CD4-positive, alpha-beta T cell (primary cell): ENCODE results near the gene RGMA. TPM values are rescaled to one million over a fixed set of nuclear protein-coding genes. Genes with fewer than 3 reads are reported as not detected.

Source experiments
- ATAC-seq: fragments of 200-7000 bp; cut with Tn5 transposase; one replicate; pipeline ENCODE4 v1.10.0; 2022; ENCODE audit warnings: mild to moderate bottlenecking; ENCODE audit not compliant: poor library complexity
- CTCF ChIA-PET: fragments of 350-600 bp; sonication (Branson Sonifier 250); formaldehyde crosslinking; loops from one replicate; lab custom pipeline; 2021; ENCODE audit warnings: antibody characterized with exemption, inconsistent platforms; lab: Charles Lee
- POLR2A ChIA-PET: fragments of 350-600 bp; sonication (Branson Sonifier 250); formaldehyde crosslinking; loops from one replicate; lab custom pipeline; 2021; ENCODE audit warnings: antibody characterized with exemption, inconsistent platforms; lab: Charles Lee
- DNase-seq, 14 experiments: peaks; one replicate each; pipeline ENCODE4 v3.0.0-alpha.2; 2013 to 2020; ENCODE audit warnings: mixed read lengths in 2 of 14
- H3K27ac ChIP-seq, 2 donors: one replicate each; pipeline versions ENCODE4 v1.5.1 to v1.7.0; 2013; ENCODE audit warnings: low read length in 2 of 2, low read depth in 1 of 2, mild to moderate bottlenecking in 1 of 2
- H3K27me3 ChIP-seq, 2 experiments: 1 replicate in 1 of 2; 2 replicates in 1 of 2; pipeline versions ENCODE4 v1.6.1 to v1.7.0; 2013; ENCODE audit warnings: low read length in 2 of 2, control low read depth in 1 of 2, mild to moderate bottlenecking in 1 of 2, moderate library complexity in 1 of 2; ENCODE audit not compliant: insufficient read depth in 2 of 2, control insufficient read depth in 1 of 2
- H3K36me3 ChIP-seq: one replicate; pipeline ENCODE4 v1.6.1; 2013; ENCODE audit warnings: low read length, control low read depth; ENCODE audit not compliant: insufficient read depth
- H3K4me1 ChIP-seq: one replicate; pipeline ENCODE4 v1.6.1; 2013; ENCODE audit warnings: low read length, control low read depth; ENCODE audit not compliant: insufficient read depth
- H3K4me3 ChIP-seq: one replicate; pipeline ENCODE4 v1.5.1; 2013; ENCODE audit warnings: mild to moderate bottlenecking, low read length, moderate library complexity
- H3K9me3 ChIP-seq, 2 experiments: 1 replicate in 1 of 2; 2 replicates in 1 of 2; pipeline versions ENCODE4 v1.6.1 to v1.7.0; 2013; ENCODE audit warnings: low read length in 2 of 2, mild to moderate bottlenecking in 2 of 2, control low read depth in 1 of 2, moderate library complexity in 1 of 2; ENCODE audit not compliant: control insufficient read depth in 1 of 2, insufficient read depth in 1 of 2
- H3K27ac Mint-ChIP-seq: one replicate; pipeline ENCODE4 v1.8.0; 2020; ENCODE audit warnings: mixed read lengths
- H3K27me3 Mint-ChIP-seq: one replicate; pipeline ENCODE4 v1.8.0; 2021; ENCODE audit warnings: mixed read lengths
- H3K36me3 Mint-ChIP-seq: one replicate; pipeline ENCODE4 v1.8.0; 2021; ENCODE audit warnings: low read depth, mixed read lengths
- H3K4me1 Mint-ChIP-seq: one replicate; pipeline ENCODE4 v1.8.0; 2021; ENCODE audit warnings: low read depth, mixed read lengths
- H3K4me3 Mint-ChIP-seq: one replicate; pipeline ENCODE4 v1.8.0; 2020; ENCODE audit warnings: mild to moderate bottlenecking, mixed read lengths
- H3K9me3 Mint-ChIP-seq: one replicate; pipeline ENCODE4 v1.8.0; 2020; ENCODE audit warnings: mixed read lengths
- intact Hi-C, 2 experiments: fragments of 100-400 bp; cut with DNase I in 1 of 2; cut with micrococcal nuclease in 1 of 2; formaldehyde crosslinking; loops; one replicate each; pipeline versions ENCODE4 v1.15.1 to v1.9.0; 2023 to 2025; cut with DNase I, micrococcal nuclease
- total RNA-seq, 174 experiments: library from RNA in 2 of 174; stranded (reverse) in 2 of 174; gene quantifications; one replicate each; pipeline ENCODE4 v1.2.3 and lab custom pipeline; 2021 to 2026
- TF ChIP-seq, protein P1 (sequence below): fragments of 200-600 bp; IDR thresholded peaks from one replicate; pipeline ENCODE4 v1.8.0; 2022; ENCODE audit warnings: antibody characterized with exemption, mild to moderate bottlenecking

The RGMA gene
- total RNA-seq, 2 experiments from 2014 or later: not detected

DNA sequence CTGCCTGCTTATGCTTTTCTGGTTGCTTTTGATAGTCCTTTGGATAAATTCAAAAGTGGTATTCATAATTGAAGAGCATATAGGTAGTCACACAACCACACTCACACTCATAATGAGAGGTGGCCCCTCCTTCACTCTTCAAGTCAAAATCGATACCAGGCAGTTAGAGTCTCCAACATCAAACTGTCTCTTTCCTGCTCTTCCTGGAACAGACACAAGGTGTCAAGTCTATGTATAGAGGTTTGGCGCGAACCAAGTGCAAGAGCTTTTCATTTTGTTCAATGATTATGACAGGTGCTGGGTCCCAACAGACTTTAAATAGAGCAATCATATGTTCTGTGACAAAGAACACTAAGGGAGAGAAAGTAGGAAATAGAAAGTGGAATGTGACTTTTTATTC lies 29.9 kb upstream of the RGMA start:
- no peaks in the 10 kb centered on the region for H3K36me3 Mint-ChIP-seq
- intact Hi-C loops: no loop called here
- CTCF ChIA-PET: no interaction called here
- Histone ChIP-seq H3K27ac (no peak overlapping the region), H3K27me3 (no peaks in the 10 kb centered on the region), H3K4me3 (no peak overlapping the region), H3K4me1 (no peaks in the 10 kb centered on the region), H3K36me3 (no peaks in the 10 kb centered on the region), H3K9me3 (no peaks in the 10 kb centered on the region)
- no peak for ATAC-seq
- no peaks in the 10 kb centered on the region for H3K9me3 Mint-ChIP-seq
- DNase-seq: no peak
- POLR2A ChIA-PET: no interaction called here
- H3K4me1 Mint-ChIP-seq: no peaks in the 10 kb centered on the region
- TF ChIP-seq, protein P1, sequence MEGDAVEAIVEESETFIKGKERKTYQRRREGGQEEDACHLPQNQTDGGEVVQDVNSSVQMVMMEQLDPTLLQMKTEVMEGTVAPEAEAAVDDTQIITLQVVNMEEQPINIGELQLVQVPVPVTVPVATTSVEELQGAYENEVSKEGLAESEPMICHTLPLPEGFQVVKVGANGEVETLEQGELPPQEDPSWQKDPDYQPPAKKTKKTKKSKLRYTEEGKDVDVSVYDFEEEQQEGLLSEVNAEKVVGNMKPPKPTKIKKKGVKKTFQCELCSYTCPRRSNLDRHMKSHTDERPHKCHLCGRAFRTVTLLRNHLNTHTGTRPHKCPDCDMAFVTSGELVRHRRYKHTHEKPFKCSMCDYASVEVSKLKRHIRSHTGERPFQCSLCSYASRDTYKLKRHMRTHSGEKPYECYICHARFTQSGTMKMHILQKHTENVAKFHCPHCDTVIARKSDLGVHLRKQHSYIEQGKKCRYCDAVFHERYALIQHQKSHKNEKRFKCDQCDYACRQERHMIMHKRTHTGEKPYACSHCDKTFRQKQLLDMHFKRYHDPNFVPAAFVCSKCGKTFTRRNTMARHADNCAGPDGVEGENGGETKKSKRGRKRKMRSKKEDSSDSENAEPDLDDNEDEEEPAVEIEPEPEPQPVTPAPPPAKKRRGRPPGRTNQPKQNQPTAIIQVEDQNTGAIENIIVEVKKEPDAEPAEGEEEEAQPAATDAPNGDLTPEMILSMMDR: no peak
- peaks cover 32% of the 10 kb centered on the region for H3K27me3 Mint-ChIP-seq
- no peak overlapping the region for H3K27ac Mint-ChIP-seq
- H3K4me3 Mint-ChIP-seq: no peak overlapping the region

DNA sequence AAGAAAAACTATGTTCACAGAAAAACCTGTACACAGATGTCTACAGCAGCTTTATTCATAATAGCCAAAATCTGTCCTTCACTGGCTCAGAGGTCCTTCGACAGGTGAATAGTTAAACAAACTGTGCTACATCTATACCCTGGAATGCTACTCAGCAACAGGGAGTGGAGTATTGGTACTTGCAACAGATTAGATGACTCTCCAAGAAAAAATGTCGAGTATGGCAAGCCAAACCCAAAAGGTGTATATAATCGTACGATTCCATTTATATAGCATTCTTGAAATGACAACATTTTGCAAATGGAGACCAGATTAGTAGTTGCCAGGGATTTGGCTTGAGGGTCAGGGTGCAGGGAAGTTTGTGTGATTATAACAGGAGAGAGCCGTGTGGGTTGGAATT lies 22.4 kb upstream of the RGMA start:
- Mint-ChIP-seq H3K27ac (no peak overlapping the region), H3K36me3 (no peaks in the 10 kb centered on the region), H3K4me1 (no peaks in the 10 kb centered on the region), H3K27me3 (peaks cover 68% of the 10 kb centered on the region), H3K9me3 (no peaks in the 10 kb centered on the region), H3K4me3 (no peak overlapping the region)
- intact Hi-C loops: no loop called here
- TF ChIP-seq, protein P1: no peak
- Histone ChIP-seq H3K9me3 (peaks cover 0 to 6% of the 10 kb centered on the region in 2 experiments), H3K36me3 (no peaks in the 10 kb centered on the region), H3K4me1 (no peaks in the 10 kb centered on the region), H3K27ac (no peak overlapping the region), H3K27me3 (peaks cover 22 to 41% of the 10 kb centered on the region in 2 experiments), H3K4me3 (no peak overlapping the region)
- POLR2A ChIA-PET: no interaction called here
- CTCF ChIA-PET: no interaction called here
- ATAC-seq: no peak
- DNase-seq: no peak

DNA sequence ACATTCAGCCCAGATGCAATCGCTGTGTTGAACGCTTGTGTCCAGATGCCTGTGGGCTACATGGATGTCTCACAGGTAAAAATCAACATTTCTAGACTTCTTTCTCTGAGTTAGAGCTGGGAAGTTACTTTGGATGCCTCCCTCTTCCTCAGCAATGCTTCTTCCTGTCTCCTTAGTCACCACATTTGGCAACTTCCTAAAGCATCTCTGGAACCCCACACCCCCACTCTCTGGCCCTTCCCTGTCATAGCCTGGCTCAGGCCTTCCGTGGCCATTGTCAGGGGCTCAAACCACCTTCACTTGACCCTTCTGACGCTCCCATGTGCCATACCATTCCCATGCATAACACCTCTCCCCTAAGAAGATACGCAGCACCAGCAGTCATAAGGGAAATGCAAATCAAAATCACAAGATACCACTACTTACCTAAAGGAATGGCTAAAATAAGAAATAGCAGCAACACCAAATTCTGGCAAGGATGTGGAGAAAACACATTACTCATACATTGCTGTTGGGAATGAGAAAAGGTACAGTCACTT lies 21.6 kb upstream of the RGMA start:
- H3K9me3 Mint-ChIP-seq: no peaks in the 10 kb centered on the region
- no peaks in the 10 kb centered on the region for H3K4me1 Mint-ChIP-seq
- POLR2A ChIA-PET: interaction anchor here (0.6 kb wide), 1 partner anchor 354 kb away, joined by 3 read pairs; no protein-coding TSS in a partner anchor
- peaks cover 0 to 6% of the 10 kb centered on the region in 2 experiments for H3K9me3 ChIP-seq
- CTCF ChIA-PET: no interaction called here
- H3K27me3 ChIP-seq: peaks cover 22 to 41% of the 10 kb centered on the region in 2 experiments
- DNase-seq (no peak), ATAC-seq (no peak)
- H3K27ac ChIP-seq: no peak overlapping the region
- H3K27me3 Mint-ChIP-seq: peaks cover 71% of the 10 kb centered on the region
- H3K27ac Mint-ChIP-seq: no peak overlapping the region
- TF ChIP-seq, protein P1: no peak
- no peak overlapping the region for H3K4me3 Mint-ChIP-seq
- no peaks in the 10 kb centered on the region for H3K36me3 Mint-ChIP-seq
- intact Hi-C loops: no loop called here
- H3K36me3 ChIP-seq: no peaks in the 10 kb centered on the region
- H3K4me3 ChIP-seq: no peak overlapping the region
- no peaks in the 10 kb centered on the region for H3K4me1 ChIP-seq
